Putamen (tissue), 1 donor: ENCODE data around the gene HARS2.
"Not testable (repeated sequence)": the region's sequence is repeated elsewhere in the genome, so short reads cannot be mapped to it uniquely, and the experiment has no call there.

ENCODE experiments used
- DNase-seq: peaks from one replicate; pipeline ENCODE4 v3.0.0-alpha.2; 2016; ENCODE audit warnings: low spot score

The HARS2 gene

GRCh38 chr5:140700177-140701144 lies 9.2 kb downstream of the HARS2 start, which contains the start of gene ZMAT2:
ZMAT2 (plus strand) TSS chr5:140700447; CDS start chr5:140700461, 14 bp downstream.
- DNase-seq, result peak; percentile 99

GRCh38 chr5:140707812-140708211 lies 16.6 kb downstream of the HARS2 start:
- no peak for DNase-seq

- not testable (repeated sequence) for DNase-seq
Measured at GRCh38 chr5:140708787-140709186, 17.5 kb downstream of the HARS2 start.

GRCh38 chr5:140710899-140711552 lies 19.8 kb downstream of the HARS2 start:
- DNase-seq, result peak; percentile 77

GRCh38 chr5:140711794-140712193 lies 20.5 kb downstream of the HARS2 start:
- no peak for DNase-seq

GRCh38 chr5:140713562-140714094 lies 22.4 kb downstream of the HARS2 start:
- no peak for DNase-seq

GRCh38 chr5:140716238-140716637 lies 25.0 kb downstream of the HARS2 start:
- DNase-seq, result not testable (repeated sequence)

GRCh38 chr5:140718266-140718592 lies 27.0 kb downstream of the HARS2 start:
- DNase-seq, result no peak

GRCh38 chr5:140720738-140721137 lies 29.5 kb downstream of the HARS2 start:
- DNase-seq, result not testable (repeated sequence)

GRCh38 chr5:140721395-140721794 lies 30.1 kb downstream of the HARS2 start:
- not testable (repeated sequence) for DNase-seq

GRCh38 chr5:140725799-140726471 lies 34.7 kb downstream of the HARS2 start:
- no peak for DNase-seq

GRCh38 chr5:140733098-140733497 lies 41.8 kb downstream of the HARS2 start:
- no peak for DNase-seq

GRCh38 chr5:140734354-140734753 lies 43.1 kb downstream of the HARS2 start:
- no peak for DNase-seq

GRCh38 chr5:140737486-140737885 lies 46.2 kb downstream of the HARS2 start:
- DNase-seq, result no peak

GRCh38 chr5:140741967-140742366 lies 50.7 kb downstream of the HARS2 start:
- DNase-seq, result no peak
